Uterus (tissue), 2 donors: Measurements from ENCODE around the gene TRIM59.

Experiments
- CTCF ChIP-seq, 4 experiments: fragments of 200-600 bp in 2 of 4; fragments of 450-650 bp in 2 of 4; sonication (generic) in 2 of 4; IDR thresholded peaks; one replicate each; pipeline ENCODE4 v1.5.1; 2016 to 2019; ENCODE audit warnings: antibody characterized with exemption in 4 of 4, mild to moderate bottlenecking in 2 of 4, moderate library complexity in 1 of 4
- POLR2A ChIP-seq, 2 donors: fragments of 450-650 bp; IDR thresholded peaks; one replicate each; pipeline ENCODE4 v1.6.1; 2016; ENCODE audit warnings: antibody characterized with exemption in 2 of 2, mild to moderate bottlenecking in 1 of 2, moderate library complexity in 1 of 2

DNA sequence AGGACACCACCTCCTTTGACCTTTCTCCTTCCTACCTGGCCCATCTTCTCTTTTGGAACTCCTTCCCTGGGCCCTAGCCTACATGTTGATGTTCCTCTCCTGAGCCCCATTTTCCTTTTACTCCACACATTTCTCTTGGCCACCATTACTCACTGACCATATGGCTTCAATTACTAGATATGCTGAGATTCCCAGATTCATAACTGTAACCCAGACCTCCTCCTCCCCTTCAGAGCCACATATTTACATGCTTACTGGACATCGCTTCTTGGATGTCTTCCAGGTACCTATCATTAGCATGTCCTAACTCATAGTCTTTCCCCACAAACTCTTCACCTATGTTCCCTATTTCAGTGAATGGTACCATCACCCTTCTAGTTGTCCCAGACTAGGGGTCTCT, 24.4 kb upstream of the TRIM59 start:
- TF ChIP-seq CTCF (IDR thresholded peaks at IDR 0.05), result no peak
- TF ChIP-seq POLR2A (IDR thresholded peaks at IDR 0.05), result no peak
